ENCODE measurements around the gene SLC25A48.

Gene SLC25A48

DNA sequence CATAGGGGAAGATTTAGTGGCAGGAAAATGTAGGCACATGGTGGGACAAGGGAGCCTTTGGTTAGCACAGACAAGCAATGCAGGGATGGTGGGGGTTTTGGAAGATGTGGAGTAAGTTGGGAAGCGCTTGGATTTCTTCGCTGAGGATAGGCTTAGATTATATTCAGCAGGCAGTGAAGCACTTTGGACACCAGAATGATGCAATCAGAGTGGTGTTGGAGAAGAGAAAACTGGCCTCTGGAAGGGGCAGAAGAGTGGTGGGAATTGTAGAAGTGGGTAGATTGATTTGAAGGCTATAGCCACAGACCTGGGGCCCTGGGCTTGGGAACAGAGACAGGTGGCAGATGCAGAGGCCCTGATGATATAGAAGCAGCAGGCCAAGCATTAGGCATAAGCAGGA is 28.3 kb downstream of the SLC25A48 start (continued):
- TF ChIP-seq, protein P1, sequence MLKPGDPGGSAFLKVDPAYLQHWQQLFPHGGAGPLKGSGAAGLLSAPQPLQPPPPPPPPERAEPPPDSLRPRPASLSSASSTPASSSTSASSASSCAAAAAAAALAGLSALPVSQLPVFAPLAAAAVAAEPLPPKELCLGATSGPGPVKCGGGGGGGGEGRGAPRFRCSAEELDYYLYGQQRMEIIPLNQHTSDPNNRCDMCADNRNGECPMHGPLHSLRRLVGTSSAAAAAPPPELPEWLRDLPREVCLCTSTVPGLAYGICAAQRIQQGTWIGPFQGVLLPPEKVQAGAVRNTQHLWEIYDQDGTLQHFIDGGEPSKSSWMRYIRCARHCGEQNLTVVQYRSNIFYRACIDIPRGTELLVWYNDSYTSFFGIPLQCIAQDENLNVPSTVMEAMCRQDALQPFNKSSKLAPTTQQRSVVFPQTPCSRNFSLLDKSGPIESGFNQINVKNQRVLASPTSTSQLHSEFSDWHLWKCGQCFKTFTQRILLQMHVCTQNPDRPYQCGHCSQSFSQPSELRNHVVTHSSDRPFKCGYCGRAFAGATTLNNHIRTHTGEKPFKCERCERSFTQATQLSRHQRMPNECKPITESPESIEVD (tag by site-specific recombination; IDR thresholded peaks at IDR 0.05) = no peak
- no peak for TF ChIP-seq HOXC10 (CRISPR knock-in tag; IDR thresholded peaks at IDR 0.05)
- TF ChIP-seq KLF16 (tag by site-specific recombination; IDR thresholded peaks at IDR 0.05) = no peak

GRCh38 chr5:135864503-135865435 is 30.3 kb downstream of the SLC25A48 start:
- POLR2A ChIA-PET = no interaction called here
- no peaks in the 10 kb centered on the region for H3K36me3 ChIP-seq (ENCODE audit: control insufficient read depth in 2 of 2, insufficient read depth in 1 of 2, low read length in 2 of 2)
- H3K4me3 ChIP-seq (ENCODE audit: low read depth, low read length) = no peak overlapping the region
- no peak overlapping the region for H3K27ac ChIP-seq (ENCODE audit: extremely low read depth, low read depth, low read length)
- TF ChIP-seq ZNF2 (tag by site-specific recombination; IDR thresholded peaks at IDR 0.05) (no peak), KLF10 (tag by site-specific recombination; IDR thresholded peaks at IDR 0.05) (no peak), ZNF26 (tag by site-specific recombination; IDR thresholded peaks at IDR 0.05) (no peak), ZNF792 (tag by site-specific recombination; IDR thresholded peaks at IDR 0.05) (no peak), ZNF16 (tag by site-specific recombination; IDR thresholded peaks at IDR 0.05; ENCODE audit: low read depth) (no peak), ZNF596 (tag by site-specific recombination; IDR thresholded peaks at IDR 0.05) (no peak)
- H3K4me1 ChIP-seq (ENCODE audit: control insufficient read depth, insufficient read depth, low read length) = no peaks in the 10 kb centered on the region
- CTCF ChIA-PET = interaction anchor here (0.6 to 0.9 kb wide), 2 partner anchors 30 to 268 kb away, joined by 3 read pairs; partner anchors contain the start of gene SMAD5
- H3K9me3 ChIP-seq (ENCODE audit: control insufficient read depth, insufficient read depth, low read depth, low read length) = no peaks in the 10 kb centered on the region

GRCh38 chr5:135866016-135866415 is 31.6 kb downstream of the SLC25A48 start:
- no peaks in the 10 kb centered on the region for H3K4me1 ChIP-seq (ENCODE audit: control insufficient read depth, insufficient read depth, low read length)
- POLR2A ChIA-PET = no interaction called here
- CTCF ChIA-PET = interaction anchor here (0.6 to 1.2 kb wide), 2 partner anchors 25 to 1865 kb away, joined by 3 read pairs; no protein-coding TSS in a partner anchor
- TF ChIP-seq ZNF548 (tag by site-specific recombination; IDR thresholded peaks at IDR 0.05) (no peak), ZNF394 (tag by site-specific recombination; IDR thresholded peaks at IDR 0.05; ENCODE audit: borderline replicate concordance) (no peak), ZNF777 (tag by site-specific recombination; IDR thresholded peaks at IDR 0.05; ENCODE audit: borderline replicate concordance) (no peak), GFI1B (tag by site-specific recombination; IDR thresholded peaks at IDR 0.05) (no peak), ZBTB17 (tag by site-specific recombination; IDR thresholded peaks at IDR 0.05) (no peak), ZFP37 (tag by site-specific recombination; IDR thresholded peaks at IDR 0.05) (no peak), KLF8 (tag by site-specific recombination; IDR thresholded peaks at IDR 0.05) (no peak), ZNF174 (tag by site-specific recombination; IDR thresholded peaks at IDR 0.05) (no peak), ZNF626 (tag by site-specific recombination; IDR thresholded peaks at IDR 0.05) (no peak)
- TF ChIP-seq, protein P2, sequence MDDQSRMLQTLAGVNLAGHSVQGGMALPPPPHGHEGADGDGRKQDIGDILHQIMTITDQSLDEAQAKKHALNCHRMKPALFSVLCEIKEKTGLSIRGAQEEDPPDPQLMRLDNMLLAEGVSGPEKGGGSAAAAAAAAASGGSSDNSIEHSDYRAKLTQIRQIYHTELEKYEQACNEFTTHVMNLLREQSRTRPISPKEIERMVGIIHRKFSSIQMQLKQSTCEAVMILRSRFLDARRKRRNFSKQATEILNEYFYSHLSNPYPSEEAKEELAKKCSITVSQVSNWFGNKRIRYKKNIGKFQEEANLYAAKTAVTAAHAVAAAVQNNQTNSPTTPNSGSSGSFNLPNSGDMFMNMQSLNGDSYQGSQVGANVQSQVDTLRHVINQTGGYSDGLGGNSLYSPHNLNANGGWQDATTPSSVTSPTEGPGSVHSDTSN (CRISPR knock-in tag; IDR thresholded peaks at IDR 0.05) = no peak
- TF ChIP-seq, protein P3, sequence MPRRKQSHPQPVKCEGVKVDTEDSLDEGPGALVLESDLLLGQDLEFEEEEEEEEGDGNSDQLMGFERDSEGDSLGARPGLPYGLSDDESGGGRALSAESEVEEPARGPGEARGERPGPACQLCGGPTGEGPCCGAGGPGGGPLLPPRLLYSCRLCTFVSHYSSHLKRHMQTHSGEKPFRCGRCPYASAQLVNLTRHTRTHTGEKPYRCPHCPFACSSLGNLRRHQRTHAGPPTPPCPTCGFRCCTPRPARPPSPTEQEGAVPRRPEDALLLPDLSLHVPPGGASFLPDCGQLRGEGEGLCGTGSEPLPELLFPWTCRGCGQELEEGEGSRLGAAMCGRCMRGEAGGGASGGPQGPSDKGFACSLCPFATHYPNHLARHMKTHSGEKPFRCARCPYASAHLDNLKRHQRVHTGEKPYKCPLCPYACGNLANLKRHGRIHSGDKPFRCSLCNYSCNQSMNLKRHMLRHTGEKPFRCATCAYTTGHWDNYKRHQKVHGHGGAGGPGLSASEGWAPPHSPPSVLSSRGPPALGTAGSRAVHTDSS (tag by site-specific recombination; IDR thresholded peaks at IDR 0.05) = no peak
- H3K36me3 ChIP-seq (ENCODE audit: control insufficient read depth in 2 of 2, insufficient read depth in 1 of 2, low read length in 2 of 2) = no peaks in the 10 kb centered on the region
- H3K9me3 ChIP-seq (ENCODE audit: control insufficient read depth, insufficient read depth, low read depth, low read length) = no peaks in the 10 kb centered on the region
- no peak overlapping the region for H3K4me3 ChIP-seq (ENCODE audit: low read depth, low read length)
- no peak overlapping the region for H3K27ac ChIP-seq (ENCODE audit: extremely low read depth, low read depth, low read length)

Measured in HEK293 (cell line).